GM18517 (cell line): ENCODE measurements around the gene NXPH4.

Experiments used
- ATAC-seq: cut with Tn5 transposase; IDR thresholded peaks from one replicate; pipeline ENCODE4 v1.9.1; 2021; ENCODE audit warnings: mild to moderate bottlenecking, moderate library complexity; ENCODE audit not compliant: unreplicated experiment

NXPH4 gene

DNA sequence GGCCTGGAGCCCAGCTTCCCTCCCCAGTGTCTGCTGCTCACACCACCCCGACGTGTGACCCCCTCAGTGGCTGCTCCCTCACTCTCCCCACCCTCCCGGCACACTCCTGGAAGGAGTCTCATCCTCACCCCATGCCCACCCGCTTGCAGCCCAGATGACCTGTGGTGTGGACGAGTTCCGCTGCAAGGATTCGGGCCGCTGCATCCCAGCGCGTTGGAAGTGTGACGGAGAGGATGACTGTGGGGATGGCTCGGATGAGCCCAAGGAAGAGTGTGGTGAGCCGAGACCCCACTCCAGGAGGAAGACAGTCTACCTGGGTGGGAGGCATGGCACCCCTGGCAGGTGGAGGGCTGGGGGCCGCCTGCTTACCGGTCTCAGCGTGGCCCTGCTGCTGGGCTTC is 15.0 kb upstream of the NXPH4 start:
- ATAC-seq: no peak

- no peak for ATAC-seq
Measured at GRCh38 chr12:57202321-57202720, 14.3 kb upstream of the NXPH4 start.

DNA sequence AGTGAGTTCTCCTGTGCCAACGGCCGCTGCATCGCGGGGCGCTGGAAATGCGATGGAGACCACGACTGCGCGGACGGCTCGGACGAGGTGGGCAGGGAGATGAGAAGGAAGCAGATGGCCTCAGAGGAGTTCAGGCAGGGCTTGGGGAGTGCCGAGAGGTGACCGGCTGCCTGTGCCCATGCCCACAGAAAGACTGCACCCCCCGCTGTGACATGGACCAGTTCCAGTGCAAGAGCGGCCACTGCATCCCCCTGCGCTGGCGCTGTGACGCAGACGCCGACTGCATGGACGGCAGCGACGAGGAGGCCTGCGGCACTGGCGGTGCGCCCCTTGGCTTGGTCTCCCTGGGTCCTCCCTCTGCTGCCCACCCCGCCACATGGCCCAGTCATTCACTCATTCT is 13.4 kb upstream of the NXPH4 start:
- no peak for ATAC-seq

DNA sequence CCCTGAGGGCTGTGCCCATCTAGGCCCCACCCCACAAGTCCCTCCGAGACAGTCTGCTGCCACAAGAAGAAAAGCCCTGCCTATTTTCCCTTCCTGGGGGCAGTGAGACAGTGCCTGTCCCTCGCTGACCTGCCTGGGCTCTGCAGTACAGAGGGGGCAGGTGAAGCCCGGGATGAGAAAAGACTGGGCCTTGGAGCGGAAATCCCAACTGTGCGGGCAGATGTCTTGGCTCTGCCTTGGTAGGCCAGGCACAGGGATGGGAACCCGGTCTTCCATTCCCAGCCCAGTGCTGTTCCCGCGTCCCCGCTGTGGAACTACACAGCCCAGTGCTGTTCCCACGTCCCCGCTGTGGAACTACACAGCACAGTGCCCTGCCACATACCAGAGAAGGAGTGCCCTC is 12.8 kb upstream of the NXPH4 start:
- no peak for ATAC-seq

DNA sequence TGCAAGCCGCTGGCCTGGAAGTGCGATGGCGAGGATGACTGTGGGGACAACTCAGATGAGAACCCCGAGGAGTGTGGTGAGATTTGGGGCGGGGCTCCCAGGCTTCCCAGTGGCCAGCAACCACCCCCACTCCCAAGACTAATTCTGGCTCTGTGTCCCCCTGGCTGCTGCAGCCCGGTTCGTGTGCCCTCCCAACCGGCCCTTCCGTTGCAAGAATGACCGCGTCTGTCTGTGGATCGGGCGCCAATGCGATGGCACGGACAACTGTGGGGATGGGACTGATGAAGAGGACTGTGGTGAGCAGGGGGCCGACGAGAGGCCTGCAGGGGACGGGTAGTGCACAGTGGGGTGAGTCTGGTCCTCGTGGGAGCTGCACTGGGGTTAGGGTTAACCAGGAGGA is 12.1 kb upstream of the NXPH4 start:
- no peak for ATAC-seq

- no peak for ATAC-seq
Measured at GRCh38 chr12:57205186-57205585, 11.4 kb upstream of the NXPH4 start.

DNA sequence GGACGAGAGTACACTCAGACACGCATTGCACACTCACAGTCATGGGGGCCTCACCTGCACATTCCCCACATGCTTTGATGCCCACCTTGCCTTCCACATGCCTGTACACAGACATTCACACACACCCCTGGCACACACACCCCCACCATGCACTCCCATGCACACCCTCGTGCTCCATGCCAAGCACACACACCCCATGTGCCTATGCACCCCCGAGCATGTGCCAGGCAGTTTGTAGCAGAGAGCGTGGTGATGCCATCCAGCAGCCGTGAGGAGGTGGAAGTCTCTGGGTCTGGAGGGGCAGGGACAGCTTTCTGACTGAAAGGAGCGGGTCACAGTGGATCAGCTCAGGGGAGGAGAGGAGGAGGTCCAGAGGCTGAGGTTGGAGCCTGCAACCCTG is 10.7 kb upstream of the NXPH4 start:
- ATAC-seq: no peak

- no peak for ATAC-seq
Measured at GRCh38 chr12:57207731-57208630, 8.6 kb upstream of the NXPH4 start.

DNA sequence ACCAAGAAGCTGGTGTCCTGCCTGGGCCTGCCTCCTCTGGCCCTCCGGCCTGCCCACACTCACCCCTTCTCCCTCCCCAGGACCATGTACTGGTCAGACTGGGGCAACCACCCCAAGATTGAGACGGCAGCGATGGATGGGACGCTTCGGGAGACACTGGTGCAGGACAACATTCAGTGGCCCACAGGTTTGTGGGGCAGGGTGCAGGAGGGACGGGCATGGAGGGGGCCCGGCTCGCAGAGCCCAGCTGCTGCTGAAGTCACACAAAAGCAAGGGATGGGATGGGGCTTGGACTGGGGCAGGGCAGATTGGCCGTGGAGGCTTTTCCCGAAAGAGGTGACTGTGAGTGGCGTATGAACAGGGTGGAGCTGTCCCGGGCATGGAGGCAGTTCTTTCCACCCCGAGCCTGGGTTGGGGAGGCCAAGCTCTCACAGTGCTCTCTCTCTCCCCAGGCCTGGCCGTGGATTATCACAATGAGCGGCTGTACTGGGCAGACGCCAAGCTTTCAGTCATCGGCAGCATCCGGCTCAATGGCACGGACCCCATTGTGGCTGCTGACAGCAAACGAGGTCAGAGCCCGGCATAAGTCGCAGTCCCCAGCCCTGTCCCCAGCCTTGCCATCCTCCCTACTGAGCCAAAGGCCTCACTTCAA is 7.8 kb upstream of the NXPH4 start:
- ATAC-seq: no peak

DNA sequence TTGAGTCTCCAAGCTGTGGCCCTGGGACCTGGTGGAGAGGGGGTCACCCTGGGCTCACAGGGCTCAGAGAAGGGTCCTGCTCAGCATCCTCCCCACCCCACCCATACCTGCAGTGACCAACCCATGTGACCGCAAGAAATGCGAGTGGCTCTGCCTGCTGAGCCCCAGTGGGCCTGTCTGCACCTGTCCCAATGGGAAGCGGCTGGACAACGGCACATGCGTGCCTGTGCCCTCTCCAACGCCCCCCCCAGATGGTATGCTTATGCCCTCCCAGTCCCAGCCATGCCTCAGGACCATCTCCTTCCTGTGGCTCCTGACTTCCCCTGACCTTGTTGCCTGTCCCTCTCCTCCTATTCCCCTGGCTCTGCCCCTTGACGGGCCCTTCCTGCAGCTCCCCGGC is 6.7 kb upstream of the NXPH4 start:
- ATAC-seq: no peak

DNA sequence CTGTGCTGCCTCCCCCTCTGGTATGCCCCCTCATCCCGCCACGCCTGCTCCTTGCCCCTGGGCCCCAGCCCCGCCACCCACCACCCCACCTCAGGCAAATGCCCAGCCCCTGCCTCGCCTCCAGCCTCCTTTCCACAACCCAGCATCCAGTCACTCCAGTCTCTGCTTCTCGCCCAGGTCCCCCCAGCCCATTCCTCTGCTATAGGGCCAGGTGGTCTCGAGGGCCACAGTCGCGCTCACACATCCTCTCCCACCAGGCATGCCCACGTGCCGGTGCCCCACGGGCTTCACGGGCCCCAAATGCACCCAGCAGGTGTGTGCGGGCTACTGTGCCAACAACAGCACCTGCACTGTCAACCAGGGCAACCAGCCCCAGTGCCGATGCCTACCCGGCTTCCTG is 6.1 kb upstream of the NXPH4 start:
- ATAC-seq: no peak

DNA sequence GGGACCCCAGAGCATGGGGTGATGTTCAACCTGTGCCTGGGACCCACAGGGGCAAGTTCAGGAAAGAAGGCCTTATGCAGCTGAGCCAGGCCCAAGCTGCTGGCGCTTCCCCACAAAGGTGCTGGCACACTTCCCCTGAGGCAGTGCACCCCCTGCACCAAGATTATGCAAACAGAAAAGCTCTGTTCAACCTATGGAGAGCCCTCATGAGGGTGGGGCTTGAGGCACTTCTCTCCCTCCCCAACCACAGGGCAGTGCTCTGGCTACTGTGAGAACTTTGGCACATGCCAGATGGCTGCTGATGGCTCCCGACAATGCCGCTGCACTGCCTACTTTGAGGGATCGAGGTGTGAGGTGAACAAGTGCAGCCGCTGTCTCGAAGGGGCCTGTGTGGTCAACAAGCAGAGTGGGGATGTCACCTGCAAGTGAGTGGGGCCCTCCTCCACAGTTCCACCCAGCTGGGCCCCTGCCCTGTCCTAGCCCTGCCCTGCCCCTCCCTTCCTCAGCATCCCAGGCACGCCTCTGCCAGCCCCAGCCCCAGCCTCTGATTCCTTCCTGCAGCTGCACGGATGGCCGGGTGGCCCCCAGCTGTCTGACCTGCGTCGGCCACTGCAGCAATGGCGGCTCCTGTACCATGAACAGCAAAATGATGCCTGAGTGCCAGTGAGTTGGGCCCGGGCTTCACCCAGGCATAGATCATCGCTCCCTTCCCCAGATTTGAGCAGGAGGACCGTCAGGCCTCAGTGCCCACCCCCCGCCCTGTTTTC is 5.5 kb upstream of the NXPH4 start:
- no peak for ATAC-seq

GRCh38 chr12:57211791-57212700 is 4.5 kb upstream of the NXPH4 start:
- no peak for ATAC-seq

- ATAC-seq: no peak
Measured at GRCh38 chr12:57212701-57213057, 3.9 kb upstream of the NXPH4 start.

- no peak for ATAC-seq
Measured at GRCh38 chr12:57213058-57213715, 3.4 kb upstream of the NXPH4 start.

DNA sequence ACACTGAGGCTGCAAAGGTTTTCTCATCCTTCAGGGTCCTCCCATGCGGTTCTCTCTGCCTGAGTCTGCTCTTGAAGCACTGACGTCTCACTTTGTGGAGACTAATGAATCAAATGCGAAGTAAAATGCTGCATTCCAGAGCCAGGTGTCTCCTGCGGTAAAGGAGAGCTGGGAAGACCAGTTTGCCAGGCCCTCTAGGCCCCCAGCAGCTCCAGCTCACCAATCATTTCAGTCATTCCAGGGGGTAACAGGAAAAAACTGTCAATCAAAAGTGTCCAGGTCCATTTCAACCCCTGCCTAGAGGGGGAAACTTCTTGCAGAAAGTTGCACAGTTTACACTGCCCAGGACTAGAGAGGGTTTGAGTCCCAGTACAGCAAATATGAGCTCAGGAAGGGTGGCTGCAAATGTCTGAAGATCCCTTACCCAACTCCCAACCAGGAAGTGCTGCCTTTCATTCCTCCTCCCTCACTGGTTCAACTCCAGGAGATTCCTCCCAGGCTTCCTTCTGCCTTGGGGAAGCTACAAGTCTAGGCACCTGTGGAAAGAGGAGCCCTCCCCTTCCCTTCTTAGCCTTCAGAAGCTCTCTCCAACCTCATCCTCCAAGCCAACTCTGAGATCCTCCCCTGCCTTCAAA is 2.7 kb upstream of the NXPH4 start:
- no peak for ATAC-seq

DNA sequence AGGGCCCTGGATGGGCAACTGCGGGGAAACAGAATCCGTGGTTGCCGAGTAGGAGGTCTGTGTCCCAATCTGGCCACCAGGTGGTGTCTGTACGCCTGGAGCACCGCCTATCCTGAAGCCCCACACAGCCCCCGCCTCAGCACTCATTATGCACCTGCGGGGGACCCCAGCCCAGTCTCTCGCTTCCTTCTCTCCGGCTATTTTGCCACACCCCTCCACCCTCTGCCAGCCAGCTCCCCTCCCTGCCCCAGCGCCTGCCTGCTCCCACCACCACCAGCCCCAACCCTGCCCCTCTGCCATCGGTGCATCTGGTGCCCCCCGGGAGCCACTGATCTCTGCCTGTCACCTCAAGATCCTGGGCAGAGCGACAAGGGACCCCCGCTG is 2.2 kb upstream of the NXPH4 start:
- ATAC-seq: no peak

GRCh38 chr12:57215065-57215464 is 1.5 kb upstream of the NXPH4 start:
- ATAC-seq: no peak

DNA sequence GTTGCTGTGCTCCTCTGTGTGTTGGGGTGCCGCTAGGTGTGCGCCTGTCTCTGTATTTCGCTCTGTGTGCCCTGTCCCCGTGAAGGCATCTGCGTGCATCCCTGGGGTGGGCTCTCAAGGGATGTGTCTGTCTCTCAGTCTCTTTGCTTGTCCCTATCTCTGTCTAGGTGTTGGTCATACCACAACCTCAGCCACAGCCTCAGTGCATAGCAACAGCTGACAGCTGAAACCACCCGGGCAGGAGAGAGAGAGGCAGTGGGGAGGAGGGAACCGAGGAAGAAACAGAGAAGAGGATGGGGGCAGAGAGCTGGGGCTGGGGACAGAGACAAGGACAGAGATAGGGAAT is 953 bp upstream of the NXPH4 start:
- ATAC-seq: no peak
